ENCODE results near the gene PITPNC1. TPM values are rescaled to one million over a fixed set of nuclear protein-coding genes. Genes with fewer than 3 reads are reported as not detected.

PITPNC1 gene
- total and polyA plus RNA-seq, 2 donors (not counting 3 experiments of a cell fraction or from before 2014, with no cell fraction given): 2.4 to 9.6 TPM

GRCh38 chr17:67737145-67737544 is 360.1 kb downstream of the PITPNC1 start:
- TF ChIP-seq POLR2AphosphoS5 (IDR thresholded peaks at IDR 0.05; ENCODE audit: insufficient read depth, low read depth, low read length) (no peak), GATA2 (IDR thresholded peaks at IDR 0.05; ENCODE audit: insufficient read depth, insufficient read length, low read depth, low read length) (no peak), MYC (IDR thresholded peaks at IDR 0.05; ENCODE audit: low read depth, low read length) (no peak), JUN (IDR thresholded peaks at IDR 0.05; ENCODE audit: borderline replicate concordance, insufficient read depth, insufficient read length, low read depth) (no peak), FOS (IDR thresholded peaks at IDR 0.05; ENCODE audit: borderline replicate concordance, insufficient read depth, low read length) (no peak)
- TF ChIP-seq, protein P1, sequence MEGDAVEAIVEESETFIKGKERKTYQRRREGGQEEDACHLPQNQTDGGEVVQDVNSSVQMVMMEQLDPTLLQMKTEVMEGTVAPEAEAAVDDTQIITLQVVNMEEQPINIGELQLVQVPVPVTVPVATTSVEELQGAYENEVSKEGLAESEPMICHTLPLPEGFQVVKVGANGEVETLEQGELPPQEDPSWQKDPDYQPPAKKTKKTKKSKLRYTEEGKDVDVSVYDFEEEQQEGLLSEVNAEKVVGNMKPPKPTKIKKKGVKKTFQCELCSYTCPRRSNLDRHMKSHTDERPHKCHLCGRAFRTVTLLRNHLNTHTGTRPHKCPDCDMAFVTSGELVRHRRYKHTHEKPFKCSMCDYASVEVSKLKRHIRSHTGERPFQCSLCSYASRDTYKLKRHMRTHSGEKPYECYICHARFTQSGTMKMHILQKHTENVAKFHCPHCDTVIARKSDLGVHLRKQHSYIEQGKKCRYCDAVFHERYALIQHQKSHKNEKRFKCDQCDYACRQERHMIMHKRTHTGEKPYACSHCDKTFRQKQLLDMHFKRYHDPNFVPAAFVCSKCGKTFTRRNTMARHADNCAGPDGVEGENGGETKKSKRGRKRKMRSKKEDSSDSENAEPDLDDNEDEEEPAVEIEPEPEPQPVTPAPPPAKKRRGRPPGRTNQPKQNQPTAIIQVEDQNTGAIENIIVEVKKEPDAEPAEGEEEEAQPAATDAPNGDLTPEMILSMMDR (IDR thresholded peaks at IDR 0.05; ENCODE audit: extremely low read depth in 1 of 2, insufficient read depth in 1 of 2, low read depth in 1 of 2, low read length in 2 of 2): no peak
- TF ChIP-seq, protein P2, sequence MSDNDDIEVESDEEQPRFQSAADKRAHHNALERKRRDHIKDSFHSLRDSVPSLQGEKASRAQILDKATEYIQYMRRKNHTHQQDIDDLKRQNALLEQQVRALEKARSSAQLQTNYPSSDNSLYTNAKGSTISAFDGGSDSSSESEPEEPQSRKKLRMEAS (IDR thresholded peaks at IDR 0.05; ENCODE audit: insufficient read depth, insufficient read length): no peak
- Histone ChIP-seq H3K9me3 (replicated peaks; ENCODE audit: control insufficient read depth, insufficient read depth, low read length) (no peaks in the 10 kb centered on the region), H3K4me1 (ENCODE audit: control insufficient read depth, extremely low read depth, insufficient read depth, low read length) (no peaks in the 10 kb centered on the region), H3K4me3 (replicated peaks in 1 of 3; ENCODE audit: insufficient read depth in 1 of 3, low read depth in 1 of 3, low read length in 3 of 3) (no peak overlapping the region), H3K9me1 (replicated peaks; ENCODE audit: control insufficient read depth, extremely low read depth, insufficient read depth, low read length) (no peaks in the 10 kb centered on the region), H3K27me3 (ENCODE audit: control insufficient read depth in 2 of 2, insufficient read depth in 2 of 2, low read length in 2 of 2) (no peaks in the 10 kb centered on the region), H3K36me3 (ENCODE audit: control insufficient read depth in 2 of 2, extremely low read depth in 1 of 2, insufficient read depth in 2 of 2, low read length in 2 of 2) (peaks cover 5 to 31% of the 10 kb centered on the region in 2 experiments), H3K79me2 (ENCODE audit: control insufficient read depth, insufficient read depth, low read length) (peaks cover 6% of the 10 kb centered on the region), H4K20me1 (replicated peaks; ENCODE audit: control insufficient read depth, extremely low read depth, insufficient read depth, low read length) (no peaks in the 10 kb centered on the region), H3K9ac (replicated peaks; ENCODE audit: extremely low read depth, insufficient read depth, low read length) (no peak overlapping the region), H3K4me2 (ENCODE audit: insufficient read depth, low read length) (no peak overlapping the region), H3K27ac (ENCODE audit: insufficient read depth, low read depth, low read length) (no peak overlapping the region), H2AFZ (ENCODE audit: low read depth, low read length) (no peak overlapping the region)
- FAIRE-seq (no peak), DNase-seq (ENCODE audit: low read depth, low spot score) (no peak)
- dilution Hi-C loops (cut with MboI; ENCODE audit: extremely low pct_ligation_motif_present, low sequenced_read_pairs) (no loop called here), intact Hi-C loops (cut with micrococcal nuclease) (no loop called here)
- no TSS peak for BruUV-seq (replicated peaks)
- ChIA-PET POLR2A (no interaction called here), CTCF (no interaction called here)

All from endothelial cell of umbilical vein (primary cell).